Activated CD4-positive, alpha-beta T cell treated with anti-CD3 and anti-CD28 coated beads for 48 hours (primary cell): Measurements from ENCODE around the gene PCSK4.

Experiments used
- DNase-seq: peaks from one replicate; pipeline ENCODE4 v3.0.0-alpha.2; 2020

Gene PCSK4

GRCh38 chr19:1435378-1435989, 54.7 kb downstream of the PCSK4 start:
- DNase-seq = no peak

GRCh38 chr19:1434577-1435060, 55.5 kb downstream of the PCSK4 start:
- no peak for DNase-seq

GRCh38 chr19:1434040-1434366, 56.1 kb downstream of the PCSK4 start:
- no peak for DNase-seq

- DNase-seq = no peak
These were observed 56.8 kb downstream of the PCSK4 start for GRCh38 chr19:1433119-1434039.

GRCh38 chr19:1432507-1432887, 57.7 kb downstream of the PCSK4 start:
- DNase-seq = no peak

- no peak for DNase-seq
These were observed 58.2 kb downstream of the PCSK4 start for GRCh38 chr19:1431759-1432506.
